HEK293 (cell line): Measurements from ENCODE around the gene SIK2.
A peak's percentile ranks its signal among the peaks of the same experiment; 100 is the strongest.

Source experiments
- CTCF ChIA-PET: fragments of 350-600 bp; formaldehyde crosslinking; extraction: SDS; loops from one replicate; lab custom pipeline; 2021; ENCODE audit warnings: antibody characterized with exemption; lab: Yijun Ruan, JAX
- POLR2A ChIA-PET: fragments of 300-600 bp; formaldehyde crosslinking; extraction: SDS; loops from one replicate; lab custom pipeline; 2020; ENCODE audit warnings: antibody characterized with exemption, inconsistent platforms; lab: Yijun Ruan, JAX
- H3K27ac ChIP-seq: fragments of 200-500 bp; sonication (Bioruptor generic); 2 replicates; pipeline ENCODE4 v1.5.1; 2014; ENCODE audit warnings: low read depth, low read length, control low read depth, inconsistent platforms; ENCODE audit errors: extremely low read depth
- H3K36me3 ChIP-seq, 2 experiments: fragments of 200-500 bp in 1 of 2; sonication (Bioruptor generic) in 1 of 2; 1 replicate in 1 of 2; 2 replicates in 1 of 2; pipeline ENCODE4 v1.5.1; 2014 to 2017; ENCODE audit warnings: inconsistent platforms in 2 of 2, low read length in 2 of 2; ENCODE audit not compliant: control insufficient read depth in 2 of 2, insufficient read depth in 1 of 2
- H3K4me1 ChIP-seq: fragments of 200-500 bp; sonication (Bioruptor generic); 2 replicates; pipeline ENCODE4 v1.5.1; 2014; ENCODE audit warnings: mild to moderate bottlenecking, low read length, inconsistent platforms; ENCODE audit not compliant: control insufficient read depth, insufficient read depth
- H3K4me3 ChIP-seq: 2 replicates; pipeline ENCODE4 v1.5.1; 2011; ENCODE audit warnings: low read depth, mild to moderate bottlenecking, control low read depth, low read length, moderate library complexity
- H3K9me3 ChIP-seq: fragments of 200-500 bp; sonication (Bioruptor generic); 2 replicates; pipeline ENCODE4 v1.5.1; 2014; ENCODE audit warnings: low read depth, low read length, inconsistent platforms; ENCODE audit not compliant: control insufficient read depth, insufficient read depth
- CTCF ChIP-seq: fragments of 450-650 bp; formaldehyde crosslinking; IDR thresholded peaks from 2 replicates; pipeline ENCODE4 v1.5.1; 2016; ENCODE audit warnings: missing biosample characterization, missing genetic modification characterization
- MYNN ChIP-seq: fragments of 450-650 bp; formaldehyde crosslinking; IDR thresholded peaks from 2 replicates; pipeline ENCODE4 v1.5.1; 2016; ENCODE audit warnings: missing biosample characterization, missing genetic modification characterization, borderline replicate concordance
- PRDM1 ChIP-seq: fragments of 450-650 bp; formaldehyde crosslinking; IDR thresholded peaks from 2 replicates; pipeline ENCODE4; 2016; ENCODE audit warnings: missing biosample characterization, missing genetic modification characterization
- ZBTB17 ChIP-seq: fragments of 450-650 bp; formaldehyde crosslinking; IDR thresholded peaks from 2 replicates; pipeline ENCODE4 v1.5.1; 2016; ENCODE audit warnings: missing biosample characterization, missing genetic modification characterization
- ZBTB44 ChIP-seq: fragments of 450-650 bp; IDR thresholded peaks from 2 replicates; pipeline ENCODE4 v1.5.1; 2018; ENCODE audit warnings: missing biosample characterization, mild to moderate bottlenecking, missing genetic modification characterization
- ZBTB6 ChIP-seq: fragments of 450-650 bp; formaldehyde crosslinking; IDR thresholded peaks from 2 replicates; pipeline ENCODE4 v1.5.1; 2017; ENCODE audit warnings: missing biosample characterization, missing genetic modification characterization
- ZNF121 ChIP-seq: fragments of 450-650 bp; formaldehyde crosslinking; IDR thresholded peaks from 2 replicates; pipeline ENCODE4 v1.5.1; 2016; ENCODE audit warnings: missing biosample characterization, missing genetic modification characterization
- ZNF302 ChIP-seq: fragments of 450-650 bp; formaldehyde crosslinking; IDR thresholded peaks from 2 replicates; pipeline ENCODE4 v1.5.1; 2016; ENCODE audit warnings: missing biosample characterization, missing genetic modification characterization, low read depth
- ZNF335 ChIP-seq: fragments of 450-650 bp; formaldehyde crosslinking; conservative IDR thresholded peaks from 2 replicates; pipeline ENCODE4 v1.5.1; 2016; ENCODE audit warnings: missing biosample characterization, missing genetic modification characterization
- ZNF366 ChIP-seq: fragments of 450-650 bp; formaldehyde crosslinking; conservative IDR thresholded peaks from 2 replicates; pipeline ENCODE4 v1.5.1; 2016; ENCODE audit warnings: missing biosample characterization, missing genetic modification characterization
- ZNF416 ChIP-seq: fragments of 450-650 bp; formaldehyde crosslinking; IDR thresholded peaks from 2 replicates; pipeline ENCODE4 v1.5.1; 2016; ENCODE audit warnings: missing biosample characterization, missing genetic modification characterization
- ZNF510 ChIP-seq: fragments of 450-650 bp; formaldehyde crosslinking; IDR thresholded peaks from 2 replicates; pipeline ENCODE4 v1.5.1; 2018; ENCODE audit warnings: mild to moderate bottlenecking, missing genetic modification characterization, missing biosample characterization; ENCODE audit not compliant: insufficient replicate concordance
- ZNF624 ChIP-seq: fragments of 450-650 bp; formaldehyde crosslinking; IDR thresholded peaks from 2 replicates; pipeline ENCODE4 v1.5.1; 2017; ENCODE audit warnings: missing biosample characterization, missing genetic modification characterization
- ZNF701 ChIP-seq: fragments of 450-650 bp; formaldehyde crosslinking; IDR thresholded peaks from 2 replicates; pipeline ENCODE4 v1.5.1; 2016; ENCODE audit warnings: missing biosample characterization, missing genetic modification characterization
- ZNF791 ChIP-seq: fragments of 450-650 bp; formaldehyde crosslinking; IDR thresholded peaks from 2 replicates; pipeline ENCODE4 v1.5.1; 2016; ENCODE audit warnings: missing biosample characterization, missing genetic modification characterization
- ZNF792 ChIP-seq: fragments of 450-650 bp; formaldehyde crosslinking; IDR thresholded peaks from 2 replicates; pipeline ENCODE4 v1.5.1; 2016; ENCODE audit warnings: missing biosample characterization, missing genetic modification characterization
- ZSCAN30 ChIP-seq: fragments of 450-650 bp; IDR thresholded peaks from 2 replicates; pipeline ENCODE4 v1.5.1; 2018; ENCODE audit warnings: missing biosample characterization, mild to moderate bottlenecking, missing genetic modification characterization, moderate library complexity
- ZSCAN5A ChIP-seq: fragments of 450-650 bp; formaldehyde crosslinking; IDR thresholded peaks from 2 replicates; pipeline ENCODE4 v1.5.1; 2016; ENCODE audit warnings: missing biosample characterization, missing genetic modification characterization
- ZXDB ChIP-seq: fragments of 450-650 bp; formaldehyde crosslinking; IDR thresholded peaks from 2 replicates; pipeline ENCODE4 v1.5.1; 2016; ENCODE audit warnings: missing biosample characterization, missing genetic modification characterization

SIK2 gene

GRCh38 chr11:111761036-111761435 lies 158.8 kb downstream of the SIK2 start:
- CTCF ChIA-PET = interaction anchor here (0.5 kb wide), 1 partner anchor 9 kb away, joined by 3 read pairs; no protein-coding TSS in a partner anchor
- POLR2A ChIA-PET = no interaction called here
- peaks cover 11 to 86% of the 10 kb centered on the region in 2 experiments; a peak in 2 of 3 replicates for H3K36me3 ChIP-seq

GRCh38 chr11:111762526-111762925 lies 160.3 kb downstream of the SIK2 start:
- CTCF ChIA-PET = interaction anchor here (1.3 kb wide), 1 partner anchor 15 kb away, joined by 3 read pairs; no protein-coding TSS in a partner anchor
- H3K27ac ChIP-seq = no peak overlapping the region
- H3K9me3 ChIP-seq = no peaks in the 10 kb centered on the region
- peaks cover 11 to 73% of the 10 kb centered on the region in 2 experiments; a peak in 2 of 3 replicates for H3K36me3 ChIP-seq
- POLR2A ChIA-PET = interaction anchor here (0.9 kb wide), 1 partner anchor 155 kb away, joined by 3 read pairs; no protein-coding TSS in a partner anchor
- TF ChIP-seq ZNF121 (tag by site-specific recombination) = peak; percentile 90
- no peak for TF ChIP-seq ZNF701 (tag by site-specific recombination)
- H3K4me3 ChIP-seq = no peak overlapping the region
- H3K4me1 ChIP-seq = no peaks in the 10 kb centered on the region

More at GRCh38 chr11:111761036-111761435, 158.8 kb downstream of the SIK2 start:
- Histone ChIP-seq H3K4me3 (no peak overlapping the region), H3K27ac (no peak overlapping the region), H3K4me1 (no peaks in the 10 kb centered on the region), H3K9me3 (no peaks in the 10 kb centered on the region)
- TF ChIP-seq ZNF335 (tag by site-specific recombination) = no peak
- no peak for TF ChIP-seq ZNF416
- TF ChIP-seq ZXDB = no peak
- no peak for TF ChIP-seq ZNF510
- TF ChIP-seq ZSCAN5A (tag by site-specific recombination) = no peak
- TF ChIP-seq CTCF (tag by site-specific recombination) = no peak

GRCh38 chr11:111762981-111763643 lies 160.9 kb downstream of the SIK2 start:
- CTCF ChIA-PET = interaction anchor here (0.8 to 1.2 kb wide), 3 partner anchors 14 to 159 kb away, joined by 3 to 4 read pairs (median 3); no protein-coding TSS in a partner anchor
- Histone ChIP-seq H3K4me1 (no peaks in the 10 kb centered on the region), H3K27ac (no peak overlapping the region), H3K4me3 (no peak overlapping the region), H3K9me3 (no peaks in the 10 kb centered on the region), H3K36me3 (peaks cover 11 to 67% of the 10 kb centered on the region in 2 experiments; a peak in 2 of 3 replicates)
- POLR2A ChIA-PET = no interaction called here
- TF ChIP-seq ZNF302 (tag by site-specific recombination) = no peak
- no peak for TF ChIP-seq ZSCAN30 (tag by site-specific recombination)
- no peak for TF ChIP-seq ZNF791 (tag by site-specific recombination)
- no peak for TF ChIP-seq ZBTB44 (tag by site-specific recombination)
- no peak for TF ChIP-seq ZBTB6 (tag by site-specific recombination)
- TF ChIP-seq ZNF792 = no peak
- no peak for TF ChIP-seq ZNF121 (tag by site-specific recombination)
- TF ChIP-seq ZNF366 (tag by site-specific recombination) = no peak
- TF ChIP-seq ZNF624 (tag by site-specific recombination) = no peak
- TF ChIP-seq ZBTB17 (tag by site-specific recombination) = no peak
- TF ChIP-seq MYNN (tag by site-specific recombination) = no peak
- no peak for TF ChIP-seq PRDM1 (tag by site-specific recombination)
